ENCODE data around the gene LRRIQ1. TPM values are rescaled to one million over a fixed set of nuclear protein-coding genes. Genes with fewer than 3 reads are reported as not detected.

The LRRIQ1 gene, protein sequence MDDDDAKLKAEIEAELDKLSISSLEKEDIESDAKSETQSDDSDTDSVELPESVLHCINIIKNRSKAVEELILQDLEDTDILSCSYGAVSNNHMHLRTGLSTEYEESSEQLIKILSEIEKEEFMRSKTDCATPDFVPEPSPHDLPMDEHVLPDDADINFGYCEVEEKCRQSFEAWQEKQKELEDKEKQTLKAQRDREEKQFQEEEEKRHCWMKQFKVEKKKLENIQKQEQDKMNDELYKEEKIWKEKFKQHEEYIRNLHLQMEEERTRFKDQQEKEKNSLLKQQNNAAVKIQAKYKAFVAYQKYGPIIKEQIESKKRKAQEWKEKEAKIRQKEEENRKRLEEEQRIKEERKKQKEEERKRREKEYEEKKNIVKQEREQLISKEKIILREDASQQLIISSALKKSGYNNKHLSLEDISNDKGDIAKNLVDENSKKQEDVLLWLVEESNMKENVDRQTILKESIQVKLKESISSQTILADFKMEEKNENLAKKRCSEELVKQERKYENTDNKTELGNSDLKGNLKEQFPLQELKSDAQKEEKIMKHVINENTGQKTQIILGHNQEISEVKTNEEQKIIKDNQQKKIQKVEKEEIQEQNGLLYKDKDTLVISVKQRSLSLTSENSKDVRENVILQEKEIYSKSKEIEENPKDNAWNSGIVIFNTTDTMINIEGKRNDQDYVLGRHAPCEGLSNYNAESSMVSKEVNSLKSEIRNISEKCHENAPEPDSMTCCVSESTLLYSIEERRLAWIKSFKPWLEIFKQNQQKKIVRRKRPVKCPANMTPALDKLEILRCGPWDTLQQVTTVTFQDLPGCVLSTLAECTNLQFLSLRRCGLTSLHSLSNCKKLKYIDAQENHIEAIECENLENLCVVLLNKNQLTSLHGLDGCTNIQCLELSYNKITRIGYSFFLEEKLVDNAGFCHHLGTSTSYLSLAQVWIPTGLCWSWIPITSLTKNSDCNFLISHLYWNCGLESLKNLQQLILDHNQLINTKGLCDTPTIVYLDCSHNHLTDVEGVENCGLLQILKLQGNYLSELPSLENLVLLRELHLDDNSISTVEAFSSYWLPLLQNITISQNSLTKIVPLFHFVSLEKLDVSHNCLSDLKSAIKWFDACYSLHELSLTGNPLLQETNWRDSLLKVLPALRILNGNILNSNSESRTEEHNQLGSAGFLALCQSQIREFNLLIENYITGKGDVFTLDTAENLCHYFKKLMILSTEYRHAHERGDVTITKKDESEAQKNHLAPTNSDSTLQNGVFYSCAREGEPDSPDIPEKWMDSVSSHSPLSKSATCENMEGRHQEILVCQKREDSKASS (N-terminal part only)
- total RNA-seq (2022; extraction: Qiagen RNA extraction; ENCODE audit: low read depth): 0.47 to 1.3 TPM (median 1.0 TPM) in 5 replicates

DNA sequence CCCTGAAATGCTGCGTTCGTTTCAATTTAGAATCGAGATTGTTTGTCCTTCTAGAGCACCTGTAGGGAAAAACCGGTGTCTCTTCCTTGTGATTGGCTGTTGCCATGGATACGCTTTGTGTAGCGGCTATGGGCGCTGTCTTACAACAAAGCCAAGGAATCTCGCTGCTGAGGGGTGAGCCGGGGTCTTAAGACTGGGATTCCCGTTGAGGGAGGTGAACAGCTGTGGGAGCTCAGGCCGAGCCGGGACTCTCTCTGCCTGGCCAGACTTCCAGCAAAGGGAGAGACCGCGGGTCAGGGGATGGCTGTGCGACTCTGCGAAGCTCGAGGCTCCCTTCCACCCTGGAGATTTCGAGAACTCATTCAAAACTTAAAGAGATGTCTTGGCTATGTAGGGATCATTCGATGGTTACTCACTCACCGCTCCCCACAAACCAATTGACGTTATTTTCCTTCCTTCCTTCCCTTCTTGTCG lies at the start of gene LRRIQ1, which contains the start of gene TSPAN19:
Gene LRRIQ1, plus strand, starts transcription at position 118 of the 474 bp plus-strand sequence. CDS start 1,826 bp downstream, outside the sequence.
Gene TSPAN19, minus strand, starts transcription at position 44 of the 474 bp plus-strand sequence. CDS start 6,331 bp downstream, outside the sequence.

DNA sequence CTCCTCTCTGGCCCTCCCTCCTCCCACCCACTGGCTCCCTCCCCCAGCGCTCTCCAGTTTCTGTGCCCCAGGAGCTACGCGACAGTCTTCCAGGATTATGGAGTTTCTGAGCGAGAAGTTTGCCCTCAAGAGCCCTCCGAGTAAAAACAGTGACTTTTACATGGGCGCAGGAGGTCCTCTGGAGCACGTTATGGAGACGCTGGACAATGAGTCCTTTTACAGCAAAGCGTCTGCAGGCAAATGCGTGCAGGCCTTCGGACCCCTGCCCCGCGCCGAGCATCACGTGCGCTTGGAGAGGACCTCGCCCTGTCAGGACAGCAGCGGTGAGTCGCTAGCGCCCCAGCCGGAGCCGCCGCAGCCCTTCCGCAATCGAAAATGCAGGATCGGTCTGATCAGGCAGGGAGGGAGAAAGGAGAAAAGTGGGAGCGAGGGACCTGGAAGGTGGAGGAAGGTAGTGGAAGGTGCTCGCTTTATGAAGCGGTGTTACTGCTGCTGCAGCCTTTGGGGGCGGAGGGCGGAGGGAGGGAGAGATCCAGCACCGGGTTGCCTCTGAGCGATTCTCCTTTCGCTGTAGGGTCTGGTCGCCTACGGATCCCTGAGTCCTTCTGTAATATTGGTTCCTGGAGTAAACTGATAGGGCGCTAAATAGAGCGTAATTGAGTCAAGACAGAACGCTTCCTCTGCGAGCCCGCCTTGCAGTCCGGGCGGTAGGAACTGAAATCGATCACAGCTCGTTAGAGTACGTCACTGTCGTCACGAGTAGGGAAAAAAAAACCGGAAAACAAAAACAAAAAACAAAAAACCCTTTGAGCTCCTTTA lies 244.2 kb downstream of the LRRIQ1 start, which contains the start of gene ALX1:
Gene ALX1, plus strand, starts transcription at position 56 of the 819 bp plus-strand sequence. Its CDS starts 42 bp downstream, at position 98.

Other genes with a start within 250 kb of the LRRIQ1 start
- 3.7 to 4.9 TPM (median 4.7 TPM) in 5 replicates for gene SLC6A15, start 123.6 kb upstream of the LRRIQ1 start, total RNA-seq (2022; extraction: Qiagen RNA extraction; ENCODE audit: low read depth)
- not detected in 5 replicates for gene TSPAN19, start 74 bp upstream of the LRRIQ1 start, total RNA-seq (2022; extraction: Qiagen RNA extraction; ENCODE audit: low read depth)
- 4.5 to 5.5 TPM (median 5.0 TPM) in 5 replicates for gene ALX1, start 243.9 kb downstream of the LRRIQ1 start, total RNA-seq (2022; extraction: Qiagen RNA extraction; ENCODE audit: low read depth)

All from A549 treated with GW870086 at 1 μM for 4 hours (cell line).